DOHH2 (cell line): Measurements from ENCODE around the gene PKD1L1.

Source experiments
- H3F3A ChIP-seq: fragments of 200-600 bp; sonication (generic), shearing (Covaris generic); 2 replicates; pipeline ENCODE4 v1.6.0; 2016; ENCODE audit warnings: antibody characterized with exemption, mild to moderate bottlenecking; ENCODE audit not compliant: control insufficient read depth, insufficient read depth
- H3K27ac ChIP-seq: fragments of 200-600 bp; sonication (generic); 2 replicates; pipeline ENCODE4 v1.5.1; 2014; ENCODE audit warnings: low read depth, mild to moderate bottlenecking, low read length, moderate library complexity
- H3K27me3 ChIP-seq: fragments of 200-600 bp; sonication (generic); 2 replicates; pipeline ENCODE4 v1.6.1; 2014; ENCODE audit warnings: mild to moderate bottlenecking, low read length, mixed read lengths; ENCODE audit not compliant: control insufficient read depth
- H3K36me3 ChIP-seq: fragments of 200-600 bp; sonication (generic); 2 replicates; pipeline ENCODE4 v1.6.1; 2014; ENCODE audit warnings: mild to moderate bottlenecking, low read length, moderate library complexity, mixed read lengths; ENCODE audit not compliant: control insufficient read depth
- H3K4me1 ChIP-seq: fragments of 200-600 bp; sonication (generic); 2 replicates; pipeline ENCODE4 v1.6.1; 2014; ENCODE audit warnings: mild to moderate bottlenecking, low read length, mixed read lengths; ENCODE audit not compliant: control insufficient read depth
- H3K4me2 ChIP-seq: fragments of 200-600 bp; sonication (generic); 2 replicates; pipeline ENCODE4 v1.6.0; 2014; ENCODE audit warnings: mild to moderate bottlenecking, low read length, moderate library complexity
- H3K4me3 ChIP-seq: fragments of 200-600 bp; sonication (generic); 2 replicates; pipeline ENCODE4 v1.5.1; 2014; ENCODE audit warnings: mild to moderate bottlenecking, low read length, mixed read lengths
- H3K79me2 ChIP-seq: fragments of 200-600 bp; sonication (generic); 2 replicates; pipeline ENCODE4 v1.6.1; 2014; ENCODE audit warnings: mild to moderate bottlenecking, low read length, mixed read lengths; ENCODE audit not compliant: control insufficient read depth
- H3K9me2 ChIP-seq: fragments of 200-600 bp; sonication (generic); replicated peaks from 2 replicates; pipeline ENCODE4 v1.6.1; 2014; ENCODE audit warnings: mild to moderate bottlenecking, low read length, mixed read lengths; ENCODE audit not compliant: control insufficient read depth
- H3K9me3 ChIP-seq: fragments of 200-600 bp; sonication (generic); 2 replicates; pipeline ENCODE4 v1.6.1; 2014; ENCODE audit warnings: antibody characterized with exemption, low read length, mixed read lengths; ENCODE audit not compliant: control insufficient read depth, insufficient read depth
- H4K20me1 ChIP-seq: fragments of 200-600 bp; sonication (generic); 2 replicates; pipeline ENCODE4 v1.6.0; 2014; ENCODE audit warnings: low read depth, mild to moderate bottlenecking, antibody characterized with exemption, low read length, moderate library complexity; ENCODE audit not compliant: control insufficient read depth, insufficient read depth
- CTCF ChIP-seq: fragments of 200-600 bp; sonication (generic); IDR thresholded peaks from one replicate; pipeline ENCODE4 v1.5.1; 2014; ENCODE audit warnings: antibody characterized with exemption, mild to moderate bottlenecking, low read depth, low read length; ENCODE audit not compliant: poor library complexity, severe bottlenecking
- EZH2phosphoT487 ChIP-seq: fragments of 200-600 bp; sonication (generic); IDR thresholded peaks from 2 replicates; pipeline ENCODE4 v1.6.1; 2017; ENCODE audit warnings: borderline replicate concordance, mild to moderate bottlenecking, antibody characterized with exemption, low read length, moderate library complexity, mixed read lengths

Gene PKD1L1

GRCh38 chr7:47803025-47803424, 145.2 kb downstream of the PKD1L1 start:
- Histone ChIP-seq H4K20me1 (no peaks in the 10 kb centered on the region), H3K9me3 (no peaks in the 10 kb centered on the region), H3K27me3 (no peaks in the 10 kb centered on the region), H3F3A (no peaks in the 10 kb centered on the region), H3K27ac (no peak overlapping the region), H3K9me2 (no peaks in the 10 kb centered on the region), H3K79me2 (no peaks in the 10 kb centered on the region), H3K36me3 (no peaks in the 10 kb centered on the region), H3K4me1 (peaks cover 22% of the 10 kb centered on the region), H3K4me3 (no peak overlapping the region), H3K4me2 (no peak overlapping the region)
- TF ChIP-seq CTCF = no peak
- no peak for TF ChIP-seq EZH2phosphoT487

GRCh38 chr7:47801423-47801822, 146.8 kb downstream of the PKD1L1 start:
- no peaks in the 10 kb centered on the region for H4K20me1 ChIP-seq
- no peaks in the 10 kb centered on the region for H3K36me3 ChIP-seq
- H3K79me2 ChIP-seq = no peaks in the 10 kb centered on the region
- no peaks in the 10 kb centered on the region for H3K9me2 ChIP-seq
- no peak overlapping the region for H3K4me2 ChIP-seq
- no peaks in the 10 kb centered on the region for H3K9me3 ChIP-seq
- TF ChIP-seq CTCF = no peak
- peaks cover 7% of the 10 kb centered on the region; the same call in 1 of the 2 replicates for H3K4me1 ChIP-seq
- H3K4me3 ChIP-seq = no peak overlapping the region
- H3K27ac ChIP-seq = no peak overlapping the region
- H3K27me3 ChIP-seq = no peaks in the 10 kb centered on the region
- no peaks in the 10 kb centered on the region for H3F3A ChIP-seq

- H3F3A ChIP-seq = no peaks in the 10 kb centered on the region
- no peaks in the 10 kb centered on the region for H4K20me1 ChIP-seq
- no peaks in the 10 kb centered on the region for H3K36me3 ChIP-seq
- H3K4me3 ChIP-seq = no peak overlapping the region
- no peak overlapping the region for H3K27ac ChIP-seq
- no peaks in the 10 kb centered on the region for H3K79me2 ChIP-seq
- TF ChIP-seq CTCF (no peak), EZH2phosphoT487 (no peak)
- H3K4me2 ChIP-seq = no peak overlapping the region
- H3K27me3 ChIP-seq = no peaks in the 10 kb centered on the region
- H3K9me3 ChIP-seq = peaks cover 6% of the 10 kb centered on the region; the same call in 1 of the 2 replicates
- peaks cover 5% of the 10 kb centered on the region for H3K4me1 ChIP-seq
- no peaks in the 10 kb centered on the region for H3K9me2 ChIP-seq
These were observed 148.7 kb downstream of the PKD1L1 start for GRCh38 chr7:47799524-47799923.

- H3K27ac ChIP-seq = no peak overlapping the region
- H3K27me3 ChIP-seq = no peaks in the 10 kb centered on the region
- no peaks in the 10 kb centered on the region for H3K79me2 ChIP-seq
- no peaks in the 10 kb centered on the region for H4K20me1 ChIP-seq
- no peaks in the 10 kb centered on the region for H3K9me2 ChIP-seq
- H3K9me3 ChIP-seq = peaks cover 10% of the 10 kb centered on the region; the same call in 1 of the 2 replicates
- H3F3A ChIP-seq = no peaks in the 10 kb centered on the region
- H3K4me1 ChIP-seq = peaks cover 37% of the 10 kb centered on the region
- no peak for TF ChIP-seq EZH2phosphoT487
- TF ChIP-seq CTCF = no peak
- no peaks in the 10 kb centered on the region for H3K36me3 ChIP-seq
- H3K4me2 ChIP-seq = no peak overlapping the region
- no peak overlapping the region for H3K4me3 ChIP-seq
These were observed 151.9 kb downstream of the PKD1L1 start for GRCh38 chr7:47796347-47796746.
